Measurements from ENCODE around the gene PCDHGC5.

- TF ChIP-seq CTCF (IDR thresholded peaks at IDR 0.05) (no peak), POLR2A (IDR thresholded peaks at IDR 0.05) (no peak)
Measured at GRCh38 chr5:141491323-141492167, 2.7 kb downstream of the PCDHGC5 start.
